SK-N-SH (cell line): ENCODE measurements around the gene EML1. TPM values are rescaled to one million over a fixed set of nuclear protein-coding genes. Genes with fewer than 3 reads are reported as not detected.

ENCODE experiments used
- CTCF ChIA-PET: fragments of 300-600, 350-600 bp; formaldehyde crosslinking; extraction: SDS; loops from one replicate; lab custom pipeline; 2021; lab: Yijun Ruan, JAX
- POLR2A ChIA-PET: fragments of 350-600 bp; sonication (Branson Sonifier 250); formaldehyde crosslinking; extraction: SDS; loops from one replicate; lab custom pipeline; 2020; ENCODE audit warnings: antibody characterized with exemption, inconsistent platforms; lab: Yijun Ruan, JAX
- DNase-seq: peaks from one replicate; pipeline ENCODE4 v3.0.0; 2012
- H2AFZ ChIP-seq: fragments of 200-600 bp; sonication (generic); 2 replicates; pipeline ENCODE4 v1.8.1; 2016; ENCODE audit warnings: antibody characterized with exemption, mild to moderate bottlenecking, low read depth
- H3F3A ChIP-seq: fragments of 200-600 bp; sonication (generic); replicated peaks from 2 replicates; pipeline ENCODE3; 2016; ENCODE audit warnings: antibody characterized with exemption, mild to moderate bottlenecking; ENCODE audit not compliant: insufficient read depth
- H3K27ac ChIP-seq, 2 experiments: fragments of 200-500 bp in 1 of 2; fragments of 200-600 bp in 1 of 2; sonication (Bioruptor generic) in 1 of 2; sonication (generic), shearing (Covaris generic) in 1 of 2; 2 replicates each; pipeline versions ENCODE4 v1.5.1 to v1.6.1; 2014 to 2016; ENCODE audit warnings: low read depth in 2 of 2, inconsistent platforms in 1 of 2, low read length in 1 of 2, mild to moderate bottlenecking in 1 of 2, mixed read lengths in 1 of 2
- H3K27me3 ChIP-seq: fragments of 200-600 bp; sonication (generic), shearing (Covaris generic); 2 replicates; pipeline ENCODE4 v1.6.1; 2016; ENCODE audit warnings: mixed run types; ENCODE audit not compliant: insufficient read depth
- H3K36me3 ChIP-seq, 2 experiments: fragments of 200-500 bp in 1 of 2; fragments of 200-600 bp in 1 of 2; sonication (Bioruptor generic) in 1 of 2; sonication (generic) in 1 of 2; replicated peaks in 1 of 2; 2 replicates each; pipeline versions ENCODE3 to v1.5.1; 2014 to 2016; ENCODE audit warnings: low read length in 1 of 2, mild to moderate bottlenecking in 1 of 2; ENCODE audit not compliant: insufficient read depth in 2 of 2, control insufficient read depth in 1 of 2
- H3K4me1 ChIP-seq, 2 experiments: fragments of 200-500 bp in 1 of 2; fragments of 200-600 bp in 1 of 2; sonication (Bioruptor generic) in 1 of 2; sonication (generic), shearing (Covaris generic) in 1 of 2; 2 replicates each; pipeline versions ENCODE4 v1.5.1 to v1.6.1; 2014 to 2016; ENCODE audit warnings: low read depth in 1 of 2, low read length in 1 of 2, mixed run types in 1 of 2; ENCODE audit not compliant: insufficient read depth in 2 of 2, control insufficient read depth in 1 of 2
- H3K4me2 ChIP-seq: fragments of 200-600 bp; sonication (generic), shearing (Covaris generic); 2 replicates; pipeline ENCODE4 v1.6.1; 2017; ENCODE audit warnings: mixed run types
- H3K4me3 ChIP-seq, 2 experiments: fragments of 200-500 bp in 1 of 2; fragments of 200-600 bp in 1 of 2; sonication (Bioruptor generic) in 1 of 2; sonication (generic), shearing (Covaris generic) in 1 of 2; 2 replicates each; pipeline versions ENCODE4 v1.5.1 to v1.8.1; 2014 to 2016; ENCODE audit warnings: low read depth in 2 of 2, inconsistent platforms in 1 of 2, low read length in 1 of 2, mild to moderate bottlenecking in 1 of 2, mixed read lengths in 1 of 2, moderate library complexity in 1 of 2
- H3K79me2 ChIP-seq: fragments of 200-600 bp; sonication (generic); 2 replicates; pipeline ENCODE4 v1.8.1; 2017; ENCODE audit warnings: mild to moderate bottlenecking; ENCODE audit not compliant: insufficient read depth
- H3K9ac ChIP-seq: fragments of 200-600 bp; sonication (generic); 2 replicates; pipeline ENCODE4 v1.6.1; 2017; ENCODE audit warnings: mixed run types
- H3K9me2 ChIP-seq: fragments of 200-600 bp; sonication (generic); 2 replicates; pipeline ENCODE4 v1.6.1; 2017; ENCODE audit warnings: mixed run types
- H3K9me3 ChIP-seq: fragments of 200-600 bp; sonication (generic); 2 replicates; pipeline ENCODE4 v1.6.1; 2017; ENCODE audit warnings: mixed run types, mild to moderate bottlenecking, moderate library complexity
- H4K20me1 ChIP-seq: fragments of 200-600 bp; sonication (generic); 2 replicates; pipeline ENCODE4 v1.6.1; 2017; ENCODE audit warnings: mild to moderate bottlenecking, mixed run types; ENCODE audit not compliant: insufficient read depth
- CHD2 ChIP-seq: fragments of 150-350 bp; IDR thresholded peaks from 2 replicates; pipeline ENCODE4 v1.6.1; 2018; ENCODE audit warnings: low read length; ENCODE audit not compliant: partially characterized antibody
- CTCF ChIP-seq: fragments of 200-600 bp; sonication (generic); IDR thresholded peaks from 2 replicates; pipeline ENCODE4 v1.6.1; 2017; ENCODE audit warnings: antibody characterized with exemption, mild to moderate bottlenecking, moderate library complexity
- ELF1 ChIP-seq: IDR thresholded peaks from 2 replicates; pipeline ENCODE4 v1.4.0; 2012
- EZH2phosphoT487 ChIP-seq: fragments of 200-600 bp; sonication (generic); IDR thresholded peaks from 2 replicates; pipeline ENCODE4 v1.6.1; 2017; ENCODE audit warnings: low read depth, mixed run types, mild to moderate bottlenecking, antibody characterized with exemption, moderate library complexity, borderline replicate concordance
- GABPA ChIP-seq: IDR thresholded peaks from 2 replicates; pipeline ENCODE4 v1.4.0; 2012; ENCODE audit warnings: low read depth, mild to moderate bottlenecking
- GATA2 ChIP-seq: sonication (generic); formaldehyde crosslinking; IDR thresholded peaks from 2 replicates; pipeline ENCODE4 v1.5.0; 2020; ENCODE audit warnings: mild to moderate bottlenecking, missing genetic modification reagents
- IRF3 ChIP-seq: fragments of 150-350 bp; IDR thresholded peaks from 2 replicates; pipeline ENCODE4 v1.6.1; 2016; ENCODE audit warnings: mild to moderate bottlenecking, low read depth, low read length
- JUND ChIP-seq: IDR thresholded peaks from 2 replicates; pipeline ENCODE4 v1.4.0; 2012
- MEF2A ChIP-seq: IDR thresholded peaks from 2 replicates; pipeline ENCODE4 v1.4.0; 2012; ENCODE audit warnings: low read depth, borderline replicate concordance
- MXI1 ChIP-seq: IDR thresholded peaks from 2 replicates; pipeline ENCODE4 v1.6.1; 2012; ENCODE audit warnings: mild to moderate bottlenecking, low read depth, low read length, improper control_type of control experiment
- POLR2AphosphoS5 ChIP-seq: IDR thresholded peaks from 2 replicates; pipeline ENCODE4 v1.6.1; 2012; ENCODE audit warnings: low read depth, low read length
- RFX5 ChIP-seq: IDR thresholded peaks from 2 replicates; pipeline ENCODE4 v1.6.1; 2012; ENCODE audit warnings: mild to moderate bottlenecking, improper control_type of control experiment, low read length
- SIN3A ChIP-seq: IDR thresholded peaks from 2 replicates; pipeline ENCODE4 v1.6.1; 2012; ENCODE audit warnings: low read depth, mild to moderate bottlenecking, low read length, moderate library complexity, borderline replicate concordance
- TAF1 ChIP-seq: IDR thresholded peaks from 2 replicates; pipeline ENCODE4 v1.6.1; 2012; ENCODE audit warnings: low read depth, mild to moderate bottlenecking, low read length, moderate library complexity, borderline replicate concordance
- TCF12 ChIP-seq: IDR thresholded peaks from 2 replicates; pipeline ENCODE4 v1.4.0; 2012
- USF2 ChIP-seq: fragments of 150-350 bp; IDR thresholded peaks from 2 replicates; pipeline ENCODE4 v1.6.1; 2017; ENCODE audit warnings: antibody characterized with exemption, low read length, low read depth, borderline replicate concordance
- WGBS: methylation state at CpG from one replicate; pipeline ENCODE4 v1.1.6; 2017; ENCODE audit warnings: low lambda C conversion rate; 5-methylcytosine and 5-hydroxymethylcytosine counted together
- polyA plus RNA-seq, 3 experiments: library from polyadenylated mRNA; depleted of rRNA; stranded (reverse); fragments of >200 nt; gene quantifications; 2 replicates each; pipeline ENCODE4 v1.2.3, GENCODE V29; 2012

EML1 gene
- polyA plus RNA-seq, 1 of the 3 experiments (the other 2 are of a cell fraction): 6.3 TPM

DNA sequence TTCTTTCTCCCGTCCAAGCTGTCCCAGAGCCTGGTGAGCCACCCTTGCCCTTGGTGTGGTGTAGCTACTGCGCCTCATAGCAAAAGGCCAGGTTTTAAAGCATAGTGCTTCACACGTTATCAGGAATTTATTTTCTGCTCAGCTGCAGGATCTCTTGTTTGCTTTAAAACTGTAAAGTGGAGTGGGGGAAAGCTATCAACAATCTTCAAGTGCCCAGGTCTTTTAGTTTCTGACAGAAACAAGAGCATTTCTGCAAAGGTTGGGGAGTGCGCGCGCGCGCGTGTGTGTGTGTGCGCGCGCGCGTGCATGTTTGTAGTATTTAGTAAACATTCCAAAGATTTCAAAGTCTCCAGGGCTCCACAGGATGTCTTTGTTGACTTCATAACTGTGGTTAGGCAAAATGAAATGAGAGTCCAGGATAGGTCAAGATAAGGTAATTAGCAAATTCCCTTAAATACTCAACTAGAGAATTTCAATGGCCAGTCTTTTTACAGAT is 45.5 kb downstream of the EML1 start:
- Histone ChIP-seq H4K20me1 (no peaks in the 10 kb centered on the region; the same call in 1 of the 2 replicates), H3K79me2 (peaks cover 2% of the 10 kb centered on the region; the same call in 1 of the 2 replicates)
- CTCF ChIA-PET: interaction anchor here (0.7 to 2.5 kb wide), 5 partner anchors 14 to 107 kb away, joined by 3 to 7 read pairs (median 3); no protein-coding TSS in a partner anchor

More for the DNA sequence above, 45.5 kb downstream of the EML1 start:
- Histone ChIP-seq H3K9me2 (no peaks in the 10 kb centered on the region), H3K4me2 (no peak overlapping the region), H3K4me3 (no peak overlapping the region), H3K36me3 (no peaks in the 10 kb centered on the region), H2AFZ (no peak overlapping the region), H3F3A (no peaks in the 10 kb centered on the region), H3K4me1 (peaks cover 2 to 6% of the 10 kb centered on the region in 2 experiments; a peak in 2 of 4 replicates), H3K27me3 (no peaks in the 10 kb centered on the region), H3K27ac (no peak overlapping the region), H3K9me3 (no peaks in the 10 kb centered on the region), H3K9ac (no peak overlapping the region)
- DNase-seq: no peak
- WGBS: 77% methylated on average over 14 of the region's 14 CpGs
- POLR2A ChIA-PET: no interaction called here
- TF ChIP-seq MXI1: no peak
- TF ChIP-seq ELF1: no peak
- no peak for TF ChIP-seq GABPA
- TF ChIP-seq CTCF: no peak
- no peak for TF ChIP-seq GATA2 (CRISPR knock-in tag)
- TF ChIP-seq MEF2A: no peak
- TF ChIP-seq EZH2phosphoT487: no peak
- no peak for TF ChIP-seq TAF1
- no peak for TF ChIP-seq JUND
- no peak for TF ChIP-seq SIN3A
- TF ChIP-seq TCF12: no peak
- TF ChIP-seq CHD2: no peak
- no peak for TF ChIP-seq USF2
- no peak for TF ChIP-seq POLR2AphosphoS5
- TF ChIP-seq RFX5: no peak
- TF ChIP-seq IRF3: no peak
- TF ChIP-seq, all 33 proteins: peak for 0
